NCI-H82 (cell line): ENCODE results near the gene SBK1.
"Not testable (repeated sequence)": the region's sequence is repeated elsewhere in the genome, so short reads cannot be mapped to it uniquely, and the experiment has no call there.

Experiments
- DNase-seq: peaks from one replicate; lab custom pipeline; 2025; lab: John Stamatoyannopoulos, UW

Gene SBK1

GRCh38 chr16:28335678-28336077 is 43.4 kb downstream of the SBK1 start:
- DNase-seq: not testable (repeated sequence)

- not testable (repeated sequence) for DNase-seq
These were observed 44.8 kb downstream of the SBK1 start for GRCh38 chr16:28336940-28337710.

- DNase-seq: not testable (repeated sequence)
These were observed 45.9 kb downstream of the SBK1 start for GRCh38 chr16:28338230-28338629.

GRCh38 chr16:28362600-28362999 is 70.3 kb downstream of the SBK1 start:
- DNase-seq: not testable (repeated sequence)

- not testable (repeated sequence) for DNase-seq
These were observed 71.1 kb downstream of the SBK1 start, which contains the start of gene NPIPB6 for GRCh38 chr16:28363408-28363807. Gene NPIPB6 (minus strand): TSS chr16:28363508. CDS start chr16:28362822, 686 bp downstream.

GRCh38 chr16:28364268-28365173 is 72.2 kb downstream of the SBK1 start:
- not testable (repeated sequence) for DNase-seq

- not testable (repeated sequence) for DNase-seq
These were observed 75.6 kb downstream of the SBK1 start for GRCh38 chr16:28367926-28368325.
